ENCODE measurements around the gene SKI. TPM values are rescaled to one million over a fixed set of nuclear protein-coding genes. Genes with fewer than 3 reads are reported as not detected.

The SKI gene
- total and polyA plus RNA-seq, 2 of the 8 experiments (the other 6 are each of a cell fraction or from before 2014, with no cell fraction given), result 8.3 to 87.6 TPM

- Histone ChIP-seq H3K56ac (replicated peaks; ENCODE audit: insufficient read length, low read depth, low read length) (no peak overlapping the region), H3K4me2 (ENCODE audit: insufficient read depth in 1 of 2, low read depth in 2 of 2, low read length in 2 of 2) (no peak overlapping the region), H2BK12ac (ENCODE audit: low read depth, low read length) (no peak overlapping the region; the same call in 1 of the 2 replicates), H2BK15ac (ENCODE audit: low read length) (no peak overlapping the region), H3K4ac (replicated peaks; ENCODE audit: insufficient read length, low read depth, low read length) (no peak overlapping the region), H3K36me3 (ENCODE audit: control insufficient read depth in 2 of 4, insufficient read depth in 4 of 4, low read length in 3 of 4) (no peaks in the 10 kb centered on the region), H2AFZ (ENCODE audit: low read length) (no peak overlapping the region), H3K4me3 (ENCODE audit: extremely low read depth in 1 of 4, insufficient read depth in 2 of 4, low read depth in 3 of 4, low read length in 4 of 4) (no peak overlapping the region), H3K4me1 (replicated peaks in 1 of 4; ENCODE audit: control insufficient read depth in 3 of 4, insufficient read depth in 4 of 4, low read length in 3 of 4) (peaks cover 0 to 13% (median 6%) of the 10 kb centered on the region in 4 experiments; a peak in 5 of 7 replicates), H3K27me3 (replicated peaks in 1 of 4; ENCODE audit: control insufficient read depth in 3 of 4, extremely low read depth in 1 of 4, insufficient read depth in 3 of 4, low read length in 3 of 4) (no peaks in the 10 kb centered on the region), H2BK120ac (replicated peaks; ENCODE audit: low read depth, low read length) (no peak overlapping the region), H3K27ac (ENCODE audit: low read depth, low read length) (no peak overlapping the region; the same call in 1 of the 2 replicates), H2BK5ac (ENCODE audit: low read depth, low read length) (peak overlapping the region; percentile 60; the same call in 1 of the 2 replicates), H2AK5ac (ENCODE audit: low read depth, low read length) (peak overlapping the region; percentile 11; the same call in 1 of the 2 replicates), H4K20me1 (replicated peaks in 1 of 2; ENCODE audit: control insufficient read depth in 1 of 2, insufficient read depth in 2 of 2, low read length in 2 of 2) (peaks cover 26 to 44% of the 10 kb centered on the region in 2 experiments), H3K9me3 (ENCODE audit: insufficient read depth in 2 of 2, low read depth in 1 of 2, low read length in 1 of 2) (0 out of 4 replicates have a peak, but pooled peaks cover 0 to 4% of the 10 kb centered on the region in 2 experiments), H3K79me2 (ENCODE audit: control insufficient read depth in 1 of 2, insufficient read depth in 2 of 2, low read length in 2 of 2) (peaks cover 62 to 99% of the 10 kb centered on the region in 2 experiments), H3K23me2 (ENCODE audit: low read depth, low read length) (no peaks in the 10 kb centered on the region), H2BK20ac (ENCODE audit: low read length) (no peak overlapping the region), H3K79me1 (ENCODE audit: low read depth, low read length) (peaks cover 45% of the 10 kb centered on the region), H3K14ac (ENCODE audit: insufficient read length) (no peak overlapping the region), H4K8ac (ENCODE audit: extremely low read depth, insufficient read depth, low read length) (no peak overlapping the region; the same call in 1 of the 2 replicates), H3K18ac (ENCODE audit: extremely low read depth, low read length) (no peak overlapping the region), H4K5ac (ENCODE audit: insufficient read length, low read depth, low read length) (no peak overlapping the region), H4K91ac (replicated peaks; ENCODE audit: insufficient read length, low read length) (no peak overlapping the region), H3K9ac (replicated peaks in 1 of 4; ENCODE audit: extremely low read depth in 1 of 4, low read depth in 3 of 4, low read length in 3 of 4) (no peak overlapping the region), H3K23ac (ENCODE audit: insufficient read length) (no peak overlapping the region)
- no peak for FAIRE-seq
- POLR2A ChIA-PET (ENCODE audit: partially characterized antibody), result interaction anchor here (1.2 kb wide), 1 partner anchor 9 kb away, joined by 3 read pairs; no protein-coding TSS in a partner anchor
- no peak for DNase-seq (ENCODE audit: low read depth in 1 of 2, low spot score in 2 of 2)
- 87% methylated on average over 22 of the region's 22 CpGs; no CpG with 5 or more reads in 1 of the 2 experiments for WGBS, 2 experiments (ENCODE audit: extremely low coverage in 1 of 2, insufficient coverage in 1 of 2, insufficient read length in 1 of 2, insufficient replicate concordance in 2 of 2, low coverage in 1 of 2, low lambda C conversion rate in 2 of 2, missing lambda C conversion rate in 1 of 2)
- CTCF ChIA-PET (ENCODE audit: partially characterized antibody), result interaction anchor here (0.6 to 2.1 kb wide), 3 partner anchors 30 to 126 kb away, joined by 3 to 6 read pairs (median 4); no protein-coding TSS in a partner anchor
- no peak for TF ChIP-seq NANOG (IDR thresholded peaks at IDR 0.05; ENCODE audit: insufficient read depth, low read depth, low read length, poor library complexity, severe bottlenecking)
Measured at GRCh38 chr1:2256435-2257244, 28.5 kb downstream of the SKI start.

All from H1 (cell line).